Right ventricle myocardium inferior (tissue), 1 donor: Measurements from ENCODE around the gene FOXL3. TPM values are rescaled to one million over a fixed set of nuclear protein-coding genes. Genes with fewer than 3 reads are reported as not detected.

Experiments used
- total RNA-seq: library from RNA; stranded (reverse); fragmentation: NEBNext Ultra II Directional; extraction: Animal tissue kit (Norgen Biotek cat#: 25700); gene quantifications from one replicate; pipeline ENCODE4 v1.2.1, GENCODE V29; 2021
- donor health status: DM: no; HTN: yes; CAD: no; lungs with severe emphysema.

The FOXL3 gene
- total RNA-seq, 1 donor from 2014 or later = not detected

Other genes starting within 250 kb of the FOXL3 start
- 26.1 TPM for gene FAM20C, start 97.6 kb upstream of the FOXL3 start, total RNA-seq
- gene PDGFA, start 229.7 kb downstream of the FOXL3 start, total RNA-seq = 37.2 TPM